Lower leg skin (tissue), 3 donors: ENCODE results near the gene BAD.

Source experiments
- CTCF ChIP-seq, 3 donors: fragments of 450-650 bp; IDR thresholded peaks; one replicate each; pipeline ENCODE4 v1.5.1; 2016; ENCODE audit warnings: antibody characterized with exemption in 3 of 3, mild to moderate bottlenecking in 3 of 3, moderate library complexity in 2 of 3
- POLR2A ChIP-seq, 2 donors: fragments of 450-650 bp; IDR thresholded peaks; one replicate each; pipeline ENCODE4 v1.6.1; 2016 to 2017; ENCODE audit warnings: antibody characterized with exemption in 2 of 2, mild to moderate bottlenecking in 1 of 2, moderate library complexity in 1 of 2

- TF ChIP-seq CTCF (IDR thresholded peaks at IDR 0.05) (no peak), POLR2A (IDR thresholded peaks at IDR 0.05) (no peak)
Observed at GRCh38 chr11:64321026-64321425, 36.6 kb upstream of the BAD start.
